ENCODE data around the gene AOAH.

The AOAH gene

GRCh38 chr7:36723951-36724664 lies at the start of gene AOAH:
AOAH (minus strand) TSS chr7:36724494; CDS start chr7:36724148, 346 bp downstream.
- peak; percentile 99 for DNase-seq

- DNase-seq = no peak
Observed at GRCh38 chr7:36766451-36766850, 42.2 kb upstream of the AOAH start.

- DNase-seq = peak; percentile 56
Observed at GRCh38 chr7:36765605-36766004, 41.3 kb upstream of the AOAH start.

GRCh38 chr7:36764929-36765328 lies 40.6 kb upstream of the AOAH start:
- peak; percentile 73 for DNase-seq

GRCh38 chr7:36763132-36763816 lies 39.0 kb upstream of the AOAH start:
- DNase-seq = no peak

- no peak for DNase-seq
Observed at GRCh38 chr7:36762394-36762793, 38.1 kb upstream of the AOAH start.

- DNase-seq = no peak
Observed at GRCh38 chr7:36761835-36762234, 37.5 kb upstream of the AOAH start.

- DNase-seq = no peak
Observed at GRCh38 chr7:36760856-36761762, 36.8 kb upstream of the AOAH start.

- DNase-seq = no peak
Observed at GRCh38 chr7:36758879-36759278, 34.6 kb upstream of the AOAH start.

- DNase-seq = no peak
Observed at GRCh38 chr7:36755484-36755883, 31.2 kb upstream of the AOAH start.

GRCh38 chr7:36752026-36752711 lies 27.9 kb upstream of the AOAH start:
- DNase-seq = no peak

- no peak for DNase-seq
Observed at GRCh38 chr7:36750451-36750850, 26.2 kb upstream of the AOAH start.

- DNase-seq = peak; percentile 64
Observed at GRCh38 chr7:36749282-36749960, 25.1 kb upstream of the AOAH start.

- DNase-seq = no peak
Observed at GRCh38 chr7:36748017-36748487, 23.8 kb upstream of the AOAH start.

- DNase-seq = no peak
Observed at GRCh38 chr7:36747280-36748016, 23.2 kb upstream of the AOAH start.

- no peak for DNase-seq
Observed at GRCh38 chr7:36746347-36746746, 22.1 kb upstream of the AOAH start.

- DNase-seq = peak; percentile 31
Observed at GRCh38 chr7:36742911-36743775, 18.8 kb upstream of the AOAH start.

- no peak for DNase-seq
Observed at GRCh38 chr7:36741866-36742265, 17.6 kb upstream of the AOAH start.

- no peak for DNase-seq
Observed at GRCh38 chr7:36739351-36739750, 15.1 kb upstream of the AOAH start.

- peak; percentile 77 for DNase-seq
Observed at GRCh38 chr7:36736899-36737211, 12.6 kb upstream of the AOAH start.
